Measurements from ENCODE around the gene SLC29A4.

DNA sequence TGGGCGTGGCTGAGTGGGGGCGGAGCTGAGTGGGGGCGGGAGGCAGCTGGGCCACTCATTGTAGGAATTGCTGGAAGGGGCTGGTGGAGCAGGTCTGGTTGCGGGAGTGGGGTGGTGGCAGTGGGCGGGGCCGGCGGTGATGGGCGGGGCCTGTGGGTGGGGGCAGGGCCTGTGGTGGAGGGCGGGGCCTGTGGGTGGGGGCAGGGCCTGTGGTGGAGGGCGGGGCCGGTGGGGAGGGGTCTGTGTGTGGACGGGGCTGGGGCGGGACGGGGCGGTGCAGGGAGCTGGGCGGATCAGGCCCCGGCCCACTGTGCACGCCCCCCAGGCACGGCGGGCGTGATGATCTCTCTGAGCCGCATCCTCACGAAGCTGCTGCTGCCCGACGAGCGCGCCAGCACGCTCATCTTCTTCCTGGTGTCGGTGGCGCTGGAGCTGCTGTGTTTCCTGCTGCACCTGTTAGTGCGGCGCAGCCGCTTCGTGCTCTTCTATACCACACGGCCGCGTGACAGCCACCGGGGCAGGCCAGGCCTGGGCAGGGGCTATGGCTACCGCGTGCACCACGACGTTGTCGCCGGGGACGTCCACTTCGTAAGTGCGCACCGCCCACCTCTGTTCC lies 14.0 kb downstream of the SLC29A4 start:
- TF ChIP-seq NFIC (IDR thresholded peaks at IDR 0.05) (no peak), EGR1 (IDR thresholded peaks at IDR 0.05) (0 out of 2 replicates have a peak, but pooled peaks have one; percentile 40), CEBPB (IDR thresholded peaks at IDR 0.05) (no peak), RAD21 (IDR thresholded peaks at IDR 0.05; ENCODE audit: low read depth) (no peak)
- TF ChIP-seq, protein P1, sequence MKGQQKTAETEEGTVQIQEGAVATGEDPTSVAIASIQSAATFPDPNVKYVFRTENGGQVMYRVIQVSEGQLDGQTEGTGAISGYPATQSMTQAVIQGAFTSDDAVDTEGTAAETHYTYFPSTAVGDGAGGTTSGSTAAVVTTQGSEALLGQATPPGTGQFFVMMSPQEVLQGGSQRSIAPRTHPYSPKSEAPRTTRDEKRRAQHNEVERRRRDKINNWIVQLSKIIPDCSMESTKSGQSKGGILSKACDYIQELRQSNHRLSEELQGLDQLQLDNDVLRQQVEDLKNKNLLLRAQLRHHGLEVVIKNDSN (IDR thresholded peaks at IDR 0.05) = no peak
- TF ChIP-seq, protein P2, sequence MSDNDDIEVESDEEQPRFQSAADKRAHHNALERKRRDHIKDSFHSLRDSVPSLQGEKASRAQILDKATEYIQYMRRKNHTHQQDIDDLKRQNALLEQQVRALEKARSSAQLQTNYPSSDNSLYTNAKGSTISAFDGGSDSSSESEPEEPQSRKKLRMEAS (IDR thresholded peaks at IDR 0.05) = peak; percentile 69; the same call in 1 of the 2 replicates

All from Ishikawa (cell line).